COLO668 (cell line): ENCODE measurements around the gene TMPRSS12.
"Not testable (repeated sequence)": the region's sequence is repeated elsewhere in the genome, so short reads cannot be mapped to it uniquely, and the experiment has no call there.

ENCODE experiments used
- DNase-seq: peaks from one replicate; lab custom pipeline; 2025; ENCODE audit not compliant: unreplicated experiment; lab: John Stamatoyannopoulos, UW

TMPRSS12 gene

GRCh38 chr12:50842637-50843493 is at the start of gene TMPRSS12:
TSS of gene TMPRSS12 (plus strand) at chr12:50842926. CDS start at chr12:50842965, 39 bp downstream.
- DNase-seq, result no peak

GRCh38 chr12:50799908-50800307 is 42.8 kb upstream of the TMPRSS12 start:
- DNase-seq, result no peak

GRCh38 chr12:50803230-50803875 is 39.4 kb upstream of the TMPRSS12 start:
- DNase-seq, result no peak

- no peak for DNase-seq
Measured at GRCh38 chr12:50806176-50806575, 36.5 kb upstream of the TMPRSS12 start.

- not testable (repeated sequence) for DNase-seq
Measured at GRCh38 chr12:50809131-50809530, 33.6 kb upstream of the TMPRSS12 start.

GRCh38 chr12:50814921-50815320 is 27.8 kb upstream of the TMPRSS12 start:
- not testable (repeated sequence) for DNase-seq

GRCh38 chr12:50820177-50820576 is 22.5 kb upstream of the TMPRSS12 start:
- no peak for DNase-seq

GRCh38 chr12:50822082-50822481 is 20.6 kb upstream of the TMPRSS12 start:
- no peak for DNase-seq

- DNase-seq, result not testable (repeated sequence)
Measured at GRCh38 chr12:50823724-50824123, 19.0 kb upstream of the TMPRSS12 start.

GRCh38 chr12:50824914-50825313 is 17.8 kb upstream of the TMPRSS12 start:
- no peak for DNase-seq

- DNase-seq, result no peak
Measured at GRCh38 chr12:50825372-50825838, 17.3 kb upstream of the TMPRSS12 start.

GRCh38 chr12:50828121-50828520 is 14.6 kb upstream of the TMPRSS12 start:
- DNase-seq, result no peak

- DNase-seq, result no peak
Measured at GRCh38 chr12:50828886-50829285, 13.8 kb upstream of the TMPRSS12 start.

GRCh38 chr12:50833801-50834200 is 8.9 kb upstream of the TMPRSS12 start:
- not testable (repeated sequence) for DNase-seq

GRCh38 chr12:50839042-50839441 is 3.7 kb upstream of the TMPRSS12 start:
- DNase-seq, result no peak

GRCh38 chr12:50840809-50841487 is 1.8 kb upstream of the TMPRSS12 start:
- no peak for DNase-seq

GRCh38 chr12:50841716-50842531 is 802 bp upstream of the TMPRSS12 start:
- DNase-seq, result no peak

GRCh38 chr12:50845021-50845647 is 2.4 kb downstream of the TMPRSS12 start:
- DNase-seq, result no peak

GRCh38 chr12:50848963-50849362 is 6.2 kb downstream of the TMPRSS12 start:
- no peak for DNase-seq

- DNase-seq, result not testable (repeated sequence)
Measured at GRCh38 chr12:50855218-50855617, 12.5 kb downstream of the TMPRSS12 start.
